ENCODE measurements around the gene ARF5.

Gene ARF5

GRCh38 chr7:127585044-127585953, 2.9 kb upstream of the ARF5 start, which contains the start of gene GCC1:
Gene GCC1, minus strand, starts transcription at chr7:127585596. Its CDS starts 414 bp downstream, at chr7:127585182.
- Histone ChIP-seq H3K9ac (ENCODE audit: low read length) (peak within 1 kb of the TSS; percentile 76), H3K27ac (ENCODE audit: low read depth, low read length) (no peak within 1 kb of the TSS), H3K56ac (ENCODE audit: low read length) (peak within 1 kb of the TSS; percentile 81), H3K27me3 (ENCODE audit: insufficient read depth, low read length, poor library complexity) (no peaks in the 10 kb centered on the region), H3K18ac (ENCODE audit: low read length) (no peak within 1 kb of the TSS), H3K4me1 (ENCODE audit: control insufficient read depth, low read depth, low read length) (peaks cover 3% of the 10 kb centered on the region), H2BK15ac (replicated peaks; ENCODE audit: low read depth) (no peak within 1 kb of the TSS), H3K4ac (ENCODE audit: low read depth, low read length) (no peak within 1 kb of the TSS), H3K79me1 (ENCODE audit: low read length) (peaks cover 27% of the 10 kb centered on the region), H4K8ac (ENCODE audit: low read depth, low read length) (no peak within 1 kb of the TSS), H3K4me2 (ENCODE audit: low read length) (peak within 1 kb of the TSS; percentile 67), H3K79me2 (ENCODE audit: control insufficient read depth, insufficient read depth, low read length) (peaks cover 14% of the 10 kb centered on the region), H2BK5ac (ENCODE audit: low read length) (no peak within 1 kb of the TSS), H2AK5ac (ENCODE audit: low read length) (no peak within 1 kb of the TSS), H3K36me3 (ENCODE audit: control insufficient read depth, insufficient read depth, low read length) (no peaks in the 10 kb centered on the region), H3K23ac (ENCODE audit: low read length) (no peak within 1 kb of the TSS), H3K4me3 (ENCODE audit: low read length) (peak within 1 kb of the TSS; percentile 70), H2BK120ac (ENCODE audit: low read depth, low read length) (no peak within 1 kb of the TSS), H4K5ac (ENCODE audit: low read length) (peak within 1 kb of the TSS; percentile 0)
- no CpG with 5 or more reads among the region's 78 CpGs for WGBS (ENCODE audit: extremely low coverage, insufficient coverage, low lambda C conversion rate)
- peak; percentile 92 for DNase-seq

GRCh38 chr7:127586346-127586745, 1.9 kb upstream of the ARF5 start:
- Histone ChIP-seq H3K27ac (ENCODE audit: low read depth, low read length) (no peak overlapping the region), H3K4me3 (ENCODE audit: low read length) (no peak overlapping the region), H3K9ac (ENCODE audit: low read length) (no peak overlapping the region), H3K56ac (ENCODE audit: low read length) (no peak overlapping the region), H3K18ac (ENCODE audit: low read length) (no peak overlapping the region), H4K8ac (ENCODE audit: low read depth, low read length) (no peak overlapping the region), H3K23ac (ENCODE audit: low read length) (no peak overlapping the region), H2BK120ac (ENCODE audit: low read depth, low read length) (no peak overlapping the region), H3K36me3 (ENCODE audit: control insufficient read depth, insufficient read depth, low read length) (peaks cover 5% of the 10 kb centered on the region), H3K79me1 (ENCODE audit: low read length) (peaks cover 27% of the 10 kb centered on the region), H3K4ac (ENCODE audit: low read depth, low read length) (no peak overlapping the region), H3K79me2 (ENCODE audit: control insufficient read depth, insufficient read depth, low read length) (peaks cover 14% of the 10 kb centered on the region), H2BK15ac (replicated peaks; ENCODE audit: low read depth) (no peak overlapping the region), H2BK5ac (ENCODE audit: low read length) (no peak overlapping the region), H4K5ac (ENCODE audit: low read length) (no peak overlapping the region), H3K4me2 (ENCODE audit: low read length) (no peak overlapping the region), H3K27me3 (ENCODE audit: insufficient read depth, low read length, poor library complexity) (no peaks in the 10 kb centered on the region), H2AK5ac (ENCODE audit: low read length) (no peak overlapping the region), H3K4me1 (ENCODE audit: control insufficient read depth, low read depth, low read length) (peaks cover 3% of the 10 kb centered on the region)
- peak; percentile 81 for DNase-seq
- no CpG with 5 or more reads among the region's 2 CpGs for WGBS (ENCODE audit: extremely low coverage, insufficient coverage, low lambda C conversion rate)

GRCh38 chr7:127587663-127588018, 570 bp upstream of the ARF5 start:
- Histone ChIP-seq H3K36me3 (ENCODE audit: control insufficient read depth, insufficient read depth, low read length) (peaks cover 9% of the 10 kb centered on the region), H3K23ac (ENCODE audit: low read length) (peak overlapping the region; percentile 97), H3K9ac (ENCODE audit: low read length) (peak overlapping the region; percentile 91), H2BK5ac (ENCODE audit: low read length) (no peak overlapping the region), H3K79me1 (ENCODE audit: low read length) (peaks cover 22% of the 10 kb centered on the region), H2BK120ac (ENCODE audit: low read depth, low read length) (no peak overlapping the region), H4K5ac (ENCODE audit: low read length) (no peak overlapping the region), H3K4me3 (ENCODE audit: low read length) (peak overlapping the region; percentile 60), H3K27me3 (ENCODE audit: insufficient read depth, low read length, poor library complexity) (no peaks in the 10 kb centered on the region), H2AK5ac (ENCODE audit: low read length) (no peak overlapping the region), H3K56ac (ENCODE audit: low read length) (peak overlapping the region; percentile 97), H3K79me2 (ENCODE audit: control insufficient read depth, insufficient read depth, low read length) (peaks cover 14% of the 10 kb centered on the region), H3K4me2 (ENCODE audit: low read length) (peak overlapping the region; percentile 97), H3K4me1 (ENCODE audit: control insufficient read depth, low read depth, low read length) (peaks cover 3% of the 10 kb centered on the region), H2BK15ac (replicated peaks; ENCODE audit: low read depth) (no peak overlapping the region), H3K4ac (ENCODE audit: low read depth, low read length) (no peak overlapping the region), H3K18ac (ENCODE audit: low read length) (peak overlapping the region; percentile 45), H4K8ac (ENCODE audit: low read depth, low read length) (no peak overlapping the region), H3K27ac (ENCODE audit: low read depth, low read length) (no peak overlapping the region)
- DNase-seq, result no peak
- WGBS (ENCODE audit: extremely low coverage, insufficient coverage, low lambda C conversion rate), result no CpG with 5 or more reads among the region's 20 CpGs

GRCh38 chr7:127588697-127589482, 679 bp downstream of the ARF5 start:
- H3K4ac ChIP-seq (ENCODE audit: low read depth, low read length), result no peak overlapping the region
- H4K8ac ChIP-seq (ENCODE audit: low read depth, low read length), result no peak overlapping the region
- H3K9ac ChIP-seq (ENCODE audit: low read length), result peak overlapping the region; percentile 92
- peaks cover 9% of the 10 kb centered on the region for H3K79me2 ChIP-seq (ENCODE audit: control insufficient read depth, insufficient read depth, low read length)
- H2BK15ac ChIP-seq (replicated peaks; ENCODE audit: low read depth), result no peak overlapping the region
- no peaks in the 10 kb centered on the region for H3K27me3 ChIP-seq (ENCODE audit: insufficient read depth, low read length, poor library complexity)
- peaks cover 9% of the 10 kb centered on the region for H3K36me3 ChIP-seq (ENCODE audit: control insufficient read depth, insufficient read depth, low read length)
- H2AK5ac ChIP-seq (ENCODE audit: low read length), result no peak overlapping the region
- H3K4me2 ChIP-seq (ENCODE audit: low read length), result peak overlapping the region; percentile 87
- peak overlapping the region; percentile 31 for H2BK5ac ChIP-seq (ENCODE audit: low read length)
- H4K5ac ChIP-seq (ENCODE audit: low read length), result no peak overlapping the region
- peak overlapping the region; percentile 93 for H3K56ac ChIP-seq (ENCODE audit: low read length)
- peak overlapping the region; percentile 88 for H3K4me3 ChIP-seq (ENCODE audit: low read length)
- H3K79me1 ChIP-seq (ENCODE audit: low read length), result peaks cover 14% of the 10 kb centered on the region
- no CpG with 5 or more reads among the region's 43 CpGs for WGBS (ENCODE audit: extremely low coverage, insufficient coverage, low lambda C conversion rate)
- no peak overlapping the region for H2BK120ac ChIP-seq (ENCODE audit: low read depth, low read length)
- peak overlapping the region; percentile 14 for H3K27ac ChIP-seq (ENCODE audit: low read depth, low read length)
- H3K4me1 ChIP-seq (ENCODE audit: control insufficient read depth, low read depth, low read length), result peaks cover 3% of the 10 kb centered on the region
- peak overlapping the region; percentile 78 for H3K18ac ChIP-seq (ENCODE audit: low read length)
- peak; percentile 86 for DNase-seq
- H3K23ac ChIP-seq (ENCODE audit: low read length), result no peak overlapping the region

- H3K36me3 ChIP-seq (ENCODE audit: control insufficient read depth, insufficient read depth, low read length), result peaks cover 9% of the 10 kb centered on the region
- no peak overlapping the region for H3K4me3 ChIP-seq (ENCODE audit: low read length)
- WGBS (ENCODE audit: extremely low coverage, insufficient coverage, low lambda C conversion rate), result no CpG with 5 or more reads among the region's 3 CpGs
- H3K27me3 ChIP-seq (ENCODE audit: insufficient read depth, low read length, poor library complexity), result no peaks in the 10 kb centered on the region
- H3K56ac ChIP-seq (ENCODE audit: low read length), result no peak overlapping the region
- no peak overlapping the region for H3K4ac ChIP-seq (ENCODE audit: low read depth, low read length)
- no peak overlapping the region for H2BK15ac ChIP-seq (replicated peaks; ENCODE audit: low read depth)
- DNase-seq, result no peak
- H2BK120ac ChIP-seq (ENCODE audit: low read depth, low read length), result no peak overlapping the region
- H4K5ac ChIP-seq (ENCODE audit: low read length), result no peak overlapping the region
- H3K23ac ChIP-seq (ENCODE audit: low read length), result no peak overlapping the region
- H3K9ac ChIP-seq (ENCODE audit: low read length), result no peak overlapping the region
- no peak overlapping the region for H3K4me2 ChIP-seq (ENCODE audit: low read length)
- no peak overlapping the region for H3K27ac ChIP-seq (ENCODE audit: low read depth, low read length)
- no peak overlapping the region for H2AK5ac ChIP-seq (ENCODE audit: low read length)
- no peaks in the 10 kb centered on the region for H3K4me1 ChIP-seq (ENCODE audit: control insufficient read depth, low read depth, low read length)
- peaks cover 2% of the 10 kb centered on the region for H3K79me2 ChIP-seq (ENCODE audit: control insufficient read depth, insufficient read depth, low read length)
- no peak overlapping the region for H4K8ac ChIP-seq (ENCODE audit: low read depth, low read length)
- no peak overlapping the region for H2BK5ac ChIP-seq (ENCODE audit: low read length)
- H3K79me1 ChIP-seq (ENCODE audit: low read length), result peaks cover 6% of the 10 kb centered on the region
- no peak overlapping the region for H3K18ac ChIP-seq (ENCODE audit: low read length)
These were observed 1.7 kb downstream of the ARF5 start for GRCh38 chr7:127589896-127590295.
